ENCODE results near the gene CPNE4.

Gene CPNE4

DNA sequence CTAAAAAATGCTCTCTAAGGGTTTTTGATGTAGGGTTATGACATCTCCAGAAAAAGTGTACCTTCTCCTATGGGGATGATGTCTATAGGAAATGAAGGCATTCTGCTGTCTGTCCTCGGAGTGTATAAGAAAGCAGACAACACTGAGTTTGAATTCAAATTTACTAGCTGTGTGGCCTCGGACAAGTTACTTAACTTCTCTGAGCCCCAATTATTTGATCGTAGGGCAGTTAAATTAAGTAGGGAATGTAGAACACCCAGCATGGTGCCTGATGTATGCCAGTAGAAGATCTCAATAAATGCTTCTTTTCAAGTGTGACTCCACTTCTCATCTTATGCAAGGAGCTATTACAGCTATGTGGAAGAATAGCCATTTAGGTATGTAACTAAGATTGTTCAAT lies 184.6 kb downstream of the CPNE4 start:
- Histone ChIP-seq H3K4me1 (ENCODE audit: control insufficient read depth in 1 of 2, insufficient read depth in 2 of 2, low read length in 2 of 2) (no peaks in the 10 kb centered on the region), H3K9me3 (ENCODE audit: control insufficient read depth in 1 of 2, low read length in 2 of 2) (no peaks in the 10 kb centered on the region), H3K4me3 (ENCODE audit: low read depth in 1 of 2, low read length in 2 of 2) (no peak overlapping the region), H3K27ac (ENCODE audit: low read depth, low read length) (no peak overlapping the region), H3K27me3 (ENCODE audit: control insufficient read depth in 1 of 2, insufficient read depth in 2 of 2, low read length in 2 of 2) (no peaks in the 10 kb centered on the region), H3K36me3 (ENCODE audit: control insufficient read depth in 1 of 2, insufficient read depth in 2 of 2, low read length in 2 of 2) (no peaks in the 10 kb centered on the region), H3K9ac (ENCODE audit: low read depth in 1 of 2, low read length in 2 of 2) (no peak overlapping the region)

DNA sequence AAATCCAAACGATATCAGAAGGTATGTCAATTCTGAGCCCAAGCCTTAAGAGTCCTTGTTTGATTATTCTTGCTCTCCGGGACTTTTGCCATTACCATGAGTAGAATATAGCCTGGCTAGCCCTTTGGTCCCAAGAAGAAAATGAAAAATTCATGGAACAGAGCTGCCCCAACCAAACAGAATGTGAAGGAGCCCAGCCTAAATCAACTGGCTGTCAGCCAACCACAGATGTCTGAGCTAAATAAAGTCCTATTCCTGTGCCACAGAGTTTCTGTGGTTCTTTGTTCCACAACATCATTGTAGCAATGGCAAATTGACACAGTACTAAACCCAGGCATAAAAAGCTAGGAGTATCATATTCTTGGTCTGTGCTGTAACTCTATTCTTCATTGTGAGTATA lies 185.2 kb downstream of the CPNE4 start:
- Histone ChIP-seq H3K9me3 (ENCODE audit: control insufficient read depth in 1 of 2, low read length in 2 of 2) (no peaks in the 10 kb centered on the region), H3K9ac (ENCODE audit: low read depth in 1 of 2, low read length in 2 of 2) (no peak overlapping the region), H3K27ac (ENCODE audit: low read depth, low read length) (no peak overlapping the region), H3K27me3 (ENCODE audit: control insufficient read depth in 1 of 2, insufficient read depth in 2 of 2, low read length in 2 of 2) (no peaks in the 10 kb centered on the region), H3K4me3 (ENCODE audit: low read depth in 1 of 2, low read length in 2 of 2) (no peak overlapping the region), H3K4me1 (ENCODE audit: control insufficient read depth in 1 of 2, insufficient read depth in 2 of 2, low read length in 2 of 2) (no peaks in the 10 kb centered on the region), H3K36me3 (ENCODE audit: control insufficient read depth in 1 of 2, insufficient read depth in 2 of 2, low read length in 2 of 2) (no peaks in the 10 kb centered on the region)

DNA sequence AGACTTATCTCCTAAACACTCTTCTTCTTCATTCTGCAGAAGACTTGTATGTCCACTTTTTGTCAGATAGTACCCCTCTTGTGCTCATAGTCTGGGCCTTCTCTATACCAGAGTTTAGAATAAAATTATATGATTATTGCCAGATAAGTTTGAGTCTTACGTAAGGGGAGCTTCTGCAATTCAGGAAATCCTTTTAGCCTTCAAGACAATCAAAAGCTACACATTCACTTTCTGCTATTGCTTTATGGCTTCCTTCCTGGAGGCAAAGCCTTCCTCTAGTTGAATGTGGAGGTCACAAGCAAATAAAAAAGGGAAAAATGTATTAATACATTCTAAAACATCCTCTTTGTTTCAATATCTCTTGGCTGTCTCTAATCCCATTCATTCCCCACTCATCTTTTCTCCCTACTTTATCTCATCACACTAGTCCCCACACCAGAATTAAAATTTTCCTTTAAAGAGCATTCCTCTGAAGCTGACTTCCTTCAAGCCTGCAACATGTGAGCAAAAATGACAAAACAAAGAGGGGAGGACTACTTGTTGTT lies 186.8 kb downstream of the CPNE4 start:
- H3K27ac ChIP-seq (ENCODE audit: low read depth, low read length), result no peak overlapping the region
- no peaks in the 10 kb centered on the region for H3K9me3 ChIP-seq (ENCODE audit: control insufficient read depth in 1 of 2, low read length in 2 of 2)
- H3K9ac ChIP-seq (ENCODE audit: low read depth in 1 of 2, low read length in 2 of 2), result no peak overlapping the region
- no peaks in the 10 kb centered on the region for H3K36me3 ChIP-seq (ENCODE audit: control insufficient read depth in 1 of 2, insufficient read depth in 2 of 2, low read length in 2 of 2)
- no peaks in the 10 kb centered on the region for H3K27me3 ChIP-seq (ENCODE audit: control insufficient read depth in 1 of 2, insufficient read depth in 2 of 2, low read length in 2 of 2)
- no peak overlapping the region for H3K4me3 ChIP-seq (ENCODE audit: low read depth in 1 of 2, low read length in 2 of 2)
- H3K4me1 ChIP-seq (ENCODE audit: control insufficient read depth in 1 of 2, insufficient read depth in 2 of 2, low read length in 2 of 2), result no peaks in the 10 kb centered on the region

DNA sequence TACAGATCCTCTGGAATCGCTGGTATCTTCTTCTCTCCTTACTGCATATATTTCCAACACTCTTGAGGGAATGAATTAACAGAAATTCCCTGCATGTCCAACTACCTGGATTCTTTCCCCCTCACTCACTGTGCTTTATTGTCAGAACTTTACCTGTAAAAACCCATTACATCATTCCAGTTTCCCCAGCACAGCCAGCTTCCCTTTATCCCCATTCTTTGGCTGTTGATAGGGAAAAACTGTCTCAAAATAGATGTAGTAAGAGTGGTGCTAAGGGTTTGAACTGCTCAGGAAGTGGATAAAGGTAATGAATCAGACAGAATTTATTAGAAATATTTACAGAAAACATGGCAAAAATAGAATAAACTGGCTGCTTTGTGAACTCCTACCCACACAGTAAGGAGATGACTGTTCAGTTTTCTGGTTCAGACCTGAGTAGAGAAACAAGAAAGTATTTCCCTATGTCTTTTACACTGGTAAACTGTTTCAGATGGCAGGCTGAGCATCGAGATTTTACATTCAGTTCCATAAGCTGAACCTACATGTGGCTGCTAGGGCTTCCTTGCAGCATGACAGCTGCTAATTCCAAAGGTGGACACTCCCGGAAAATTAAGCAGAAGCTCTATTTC lies 188.4 kb downstream of the CPNE4 start:
- Histone ChIP-seq H3K36me3 (ENCODE audit: control insufficient read depth in 1 of 2, insufficient read depth in 2 of 2, low read length in 2 of 2) (no peaks in the 10 kb centered on the region), H3K27ac (ENCODE audit: low read depth, low read length) (no peak overlapping the region), H3K4me1 (ENCODE audit: control insufficient read depth in 1 of 2, insufficient read depth in 2 of 2, low read length in 2 of 2) (no peaks in the 10 kb centered on the region), H3K9me3 (ENCODE audit: control insufficient read depth in 1 of 2, low read length in 2 of 2) (no peaks in the 10 kb centered on the region), H3K9ac (ENCODE audit: low read depth in 1 of 2, low read length in 2 of 2) (no peak overlapping the region), H3K4me3 (ENCODE audit: low read depth in 1 of 2, low read length in 2 of 2) (no peak overlapping the region), H3K27me3 (ENCODE audit: control insufficient read depth in 1 of 2, insufficient read depth in 2 of 2, low read length in 2 of 2) (no peaks in the 10 kb centered on the region)

DNA sequence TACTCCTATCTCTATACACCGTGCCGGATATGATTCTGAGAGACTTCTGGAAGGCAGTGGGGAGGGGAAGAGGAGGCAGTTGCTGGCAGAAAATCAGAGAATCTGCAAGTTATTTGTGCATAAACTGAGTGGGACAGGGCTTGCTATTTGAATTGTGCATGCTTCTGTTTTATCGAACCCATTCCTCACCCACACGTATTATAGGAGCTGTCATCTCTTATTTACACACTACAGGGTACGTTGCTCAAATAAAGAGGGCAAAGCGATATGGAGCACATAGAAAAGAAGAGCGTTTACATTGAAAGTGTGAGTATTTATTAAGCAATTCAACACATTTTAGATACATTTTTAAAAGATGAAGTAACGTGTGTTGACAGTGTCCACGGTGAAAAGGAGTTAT lies 191.6 kb downstream of the CPNE4 start:
- Histone ChIP-seq H3K36me3 (ENCODE audit: control insufficient read depth in 1 of 2, insufficient read depth in 2 of 2, low read length in 2 of 2) (no peaks in the 10 kb centered on the region), H3K9ac (ENCODE audit: low read depth in 1 of 2, low read length in 2 of 2) (no peak overlapping the region)

DNA sequence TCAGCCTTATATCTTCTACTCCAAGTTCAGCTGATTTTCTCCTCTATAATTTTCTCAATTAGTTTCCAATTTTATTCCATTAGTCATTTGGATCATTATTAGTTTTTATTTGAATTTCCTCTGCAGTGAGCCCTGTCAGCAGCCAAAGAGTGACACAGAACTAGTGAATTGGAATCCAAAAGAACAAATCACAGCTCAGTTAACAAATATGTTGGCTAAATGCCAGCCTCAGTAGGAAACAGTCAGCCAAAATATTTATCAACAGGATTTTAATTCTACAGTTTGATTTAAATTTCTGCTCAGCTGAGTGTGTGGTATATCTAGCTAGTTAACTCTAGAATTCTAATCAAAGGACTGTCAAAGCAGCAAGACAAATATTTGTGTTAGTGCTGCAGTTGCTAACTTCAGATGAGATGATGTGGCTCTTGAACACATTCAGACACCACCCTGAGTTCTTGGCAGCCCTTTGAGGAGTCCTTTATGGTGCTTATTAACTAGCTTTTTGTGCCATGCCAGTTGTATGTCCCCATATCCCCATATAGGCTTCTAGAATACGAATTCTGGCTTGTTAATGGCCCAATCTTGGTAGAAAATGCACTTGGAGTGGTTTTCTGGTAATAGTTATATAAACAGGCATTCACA lies 194.5 kb downstream of the CPNE4 start:
- Histone ChIP-seq H3K27ac (ENCODE audit: low read depth, low read length) (no peak overlapping the region), H3K9ac (ENCODE audit: low read depth in 1 of 2, low read length in 2 of 2) (no peak overlapping the region), H3K9me3 (ENCODE audit: control insufficient read depth in 1 of 2, low read length in 2 of 2) (no peaks in the 10 kb centered on the region), H3K4me3 (ENCODE audit: low read depth in 1 of 2, low read length in 2 of 2) (no peak overlapping the region), H3K4me1 (ENCODE audit: control insufficient read depth in 1 of 2, insufficient read depth in 2 of 2, low read length in 2 of 2) (no peaks in the 10 kb centered on the region), H3K36me3 (ENCODE audit: control insufficient read depth in 1 of 2, insufficient read depth in 2 of 2, low read length in 2 of 2) (no peaks in the 10 kb centered on the region), H3K27me3 (ENCODE audit: control insufficient read depth in 1 of 2, insufficient read depth in 2 of 2, low read length in 2 of 2) (no peaks in the 10 kb centered on the region)

More for the DNA sequence above, 191.6 kb downstream of the CPNE4 start:
- H3K27me3 ChIP-seq (ENCODE audit: control insufficient read depth in 1 of 2, insufficient read depth in 2 of 2, low read length in 2 of 2), result no peaks in the 10 kb centered on the region
- no peak overlapping the region for H3K27ac ChIP-seq (ENCODE audit: low read depth, low read length)
- H3K4me3 ChIP-seq (ENCODE audit: low read depth in 1 of 2, low read length in 2 of 2), result no peak overlapping the region
- H3K9me3 ChIP-seq (ENCODE audit: control insufficient read depth in 1 of 2, low read length in 2 of 2), result no peaks in the 10 kb centered on the region
- no peaks in the 10 kb centered on the region for H3K4me1 ChIP-seq (ENCODE audit: control insufficient read depth in 1 of 2, insufficient read depth in 2 of 2, low read length in 2 of 2)

DNA sequence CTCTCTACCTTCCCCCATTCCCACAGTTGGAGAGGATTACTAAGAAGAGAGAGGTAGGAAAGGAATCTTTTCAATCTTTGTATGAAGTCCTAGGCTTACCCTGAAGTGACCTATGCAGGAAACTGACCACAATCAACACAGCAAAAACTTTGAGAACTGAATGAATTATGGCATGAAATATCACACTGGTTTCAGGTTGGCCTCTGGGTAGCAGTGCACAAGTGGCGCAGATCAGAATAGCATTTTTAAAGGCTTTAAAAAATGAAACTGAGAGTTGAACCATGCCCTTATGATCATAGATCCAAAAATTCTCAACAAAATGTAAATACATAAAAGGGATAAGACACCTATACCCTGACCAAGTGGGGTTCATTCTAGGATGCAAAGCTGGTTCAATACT lies 198.9 kb downstream of the CPNE4 start:
- H3K36me3 ChIP-seq (ENCODE audit: control insufficient read depth in 1 of 2, insufficient read depth in 2 of 2, low read length in 2 of 2), result no peaks in the 10 kb centered on the region
- no peaks in the 10 kb centered on the region for H3K27me3 ChIP-seq (ENCODE audit: control insufficient read depth in 1 of 2, insufficient read depth in 2 of 2, low read length in 2 of 2)
- no peak overlapping the region for H3K9ac ChIP-seq (ENCODE audit: low read depth in 1 of 2, low read length in 2 of 2)
- no peak overlapping the region for H3K4me3 ChIP-seq (ENCODE audit: low read depth in 1 of 2, low read length in 2 of 2)
- H3K4me1 ChIP-seq (ENCODE audit: control insufficient read depth in 1 of 2, insufficient read depth in 2 of 2, low read length in 2 of 2), result no peaks in the 10 kb centered on the region
- no peak overlapping the region for H3K27ac ChIP-seq (ENCODE audit: low read depth, low read length)
- H3K9me3 ChIP-seq (ENCODE audit: control insufficient read depth in 1 of 2, low read length in 2 of 2), result no peaks in the 10 kb centered on the region

DNA sequence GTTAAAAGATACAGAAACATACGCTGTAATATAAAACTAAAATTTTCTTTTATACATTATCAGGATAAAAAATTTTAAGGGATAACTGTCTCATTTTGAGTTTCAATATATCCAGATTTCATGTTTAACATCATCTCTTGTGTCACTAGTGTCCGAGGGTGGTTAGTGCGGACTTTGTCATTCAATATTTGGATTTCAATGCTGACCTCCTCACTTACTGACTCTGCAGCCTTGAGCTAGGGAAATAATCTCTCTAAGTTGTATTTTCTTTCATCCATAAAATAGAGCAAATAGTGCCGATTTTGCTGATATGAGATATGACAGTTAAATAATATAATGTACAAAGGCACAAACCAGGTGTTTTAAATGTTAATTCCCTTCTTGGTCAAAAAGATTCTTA lies 203.2 kb downstream of the CPNE4 start:
- no peaks in the 10 kb centered on the region for H3K36me3 ChIP-seq (ENCODE audit: control insufficient read depth in 1 of 2, insufficient read depth in 2 of 2, low read length in 2 of 2)
- H3K27ac ChIP-seq (ENCODE audit: low read depth, low read length), result no peak overlapping the region
- no peaks in the 10 kb centered on the region for H3K27me3 ChIP-seq (ENCODE audit: control insufficient read depth in 1 of 2, insufficient read depth in 2 of 2, low read length in 2 of 2)

DNA sequence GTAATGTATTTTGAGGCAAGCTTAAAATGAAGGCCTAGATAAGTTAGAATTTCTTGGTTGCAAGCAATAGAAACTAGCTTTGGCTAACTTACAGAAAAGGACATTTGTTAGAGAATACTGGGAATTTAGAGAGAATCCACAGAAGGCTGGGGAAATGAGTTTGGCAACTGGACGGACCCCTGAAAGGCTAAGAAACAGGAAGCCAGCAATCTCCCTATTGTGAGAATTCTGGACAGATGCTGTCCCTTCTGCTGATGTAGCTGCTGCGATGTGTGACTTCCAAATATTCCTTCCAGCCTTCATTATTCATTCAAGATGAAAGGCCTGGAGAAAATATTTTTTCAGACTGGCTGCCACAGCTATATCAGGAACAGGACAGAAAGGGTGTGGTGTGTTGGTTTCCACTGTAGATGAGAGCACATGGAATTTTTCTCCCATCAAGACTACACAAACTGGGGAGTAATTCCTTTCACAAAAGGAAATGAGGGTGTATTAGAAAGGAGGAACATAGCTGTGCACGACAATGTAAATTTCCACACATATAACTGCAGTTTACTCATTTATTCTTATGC lies 213.5 kb downstream of the CPNE4 start:
- Histone ChIP-seq H3K36me3 (ENCODE audit: control insufficient read depth in 1 of 2, insufficient read depth in 2 of 2, low read length in 2 of 2) (no peaks in the 10 kb centered on the region), H3K27ac (ENCODE audit: low read depth, low read length) (no peak overlapping the region), H3K27me3 (ENCODE audit: control insufficient read depth in 1 of 2, insufficient read depth in 2 of 2, low read length in 2 of 2) (no peaks in the 10 kb centered on the region), H3K4me3 (ENCODE audit: low read depth in 1 of 2, low read length in 2 of 2) (no peak overlapping the region), H3K4me1 (ENCODE audit: control insufficient read depth in 1 of 2, insufficient read depth in 2 of 2, low read length in 2 of 2) (no peaks in the 10 kb centered on the region), H3K9me3 (ENCODE audit: control insufficient read depth in 1 of 2, low read length in 2 of 2) (no peaks in the 10 kb centered on the region), H3K9ac (ENCODE audit: low read depth in 1 of 2, low read length in 2 of 2) (no peak overlapping the region)

More for the DNA sequence above, 203.2 kb downstream of the CPNE4 start:
- no peak overlapping the region for H3K9ac ChIP-seq (ENCODE audit: low read depth in 1 of 2, low read length in 2 of 2)
- H3K9me3 ChIP-seq (ENCODE audit: control insufficient read depth in 1 of 2, low read length in 2 of 2), result no peaks in the 10 kb centered on the region
- H3K4me1 ChIP-seq (ENCODE audit: control insufficient read depth in 1 of 2, insufficient read depth in 2 of 2, low read length in 2 of 2), result no peaks in the 10 kb centered on the region
- H3K4me3 ChIP-seq (ENCODE audit: low read depth in 1 of 2, low read length in 2 of 2), result no peak overlapping the region

DNA sequence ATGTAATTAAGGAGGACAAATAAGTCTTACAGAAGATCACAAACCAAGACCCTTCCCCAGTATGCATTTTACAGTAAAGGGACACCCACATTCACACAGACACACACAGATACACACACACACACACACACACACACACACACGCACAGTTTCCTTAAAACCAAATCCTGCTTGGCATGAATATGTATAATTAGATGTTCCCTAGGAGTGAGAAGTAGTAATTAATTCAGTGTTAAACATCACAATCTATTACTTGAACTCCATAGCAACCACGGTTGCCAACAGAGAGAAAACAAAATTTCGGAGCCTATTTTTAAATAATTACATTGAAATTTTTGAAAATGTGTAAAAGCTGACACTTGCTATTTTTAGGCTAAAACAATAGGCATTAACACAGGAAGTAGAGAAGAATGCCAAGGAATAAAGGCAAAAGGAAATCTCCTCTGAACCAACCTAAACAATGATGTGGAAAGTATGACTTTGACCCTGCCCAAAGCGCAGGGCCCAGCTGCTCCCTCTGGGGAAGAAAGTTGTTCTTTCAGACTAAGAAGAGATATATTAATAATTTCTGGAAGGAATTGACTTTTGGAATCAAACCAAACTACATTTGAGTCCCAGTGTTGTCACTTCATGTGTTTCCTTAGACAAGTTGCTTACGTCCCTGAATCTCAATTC lies 215.3 kb downstream of the CPNE4 start:
- Histone ChIP-seq H3K4me3 (ENCODE audit: low read depth in 1 of 2, low read length in 2 of 2) (no peak overlapping the region), H3K9me3 (ENCODE audit: control insufficient read depth in 1 of 2, low read length in 2 of 2) (no peaks in the 10 kb centered on the region), H3K27ac (ENCODE audit: low read depth, low read length) (no peak overlapping the region), H3K36me3 (ENCODE audit: control insufficient read depth in 1 of 2, insufficient read depth in 2 of 2, low read length in 2 of 2) (no peaks in the 10 kb centered on the region), H3K27me3 (ENCODE audit: control insufficient read depth in 1 of 2, insufficient read depth in 2 of 2, low read length in 2 of 2) (no peaks in the 10 kb centered on the region), H3K9ac (ENCODE audit: low read depth in 1 of 2, low read length in 2 of 2) (no peak overlapping the region), H3K4me1 (ENCODE audit: control insufficient read depth in 1 of 2, insufficient read depth in 2 of 2, low read length in 2 of 2) (no peaks in the 10 kb centered on the region)
